ENCODE results near the gene RASGRP2.
"Not testable (repeated sequence)": the region's sequence is repeated elsewhere in the genome, so short reads cannot be mapped to it uniquely, and the experiment has no call there.

The RASGRP2 gene

DNA sequence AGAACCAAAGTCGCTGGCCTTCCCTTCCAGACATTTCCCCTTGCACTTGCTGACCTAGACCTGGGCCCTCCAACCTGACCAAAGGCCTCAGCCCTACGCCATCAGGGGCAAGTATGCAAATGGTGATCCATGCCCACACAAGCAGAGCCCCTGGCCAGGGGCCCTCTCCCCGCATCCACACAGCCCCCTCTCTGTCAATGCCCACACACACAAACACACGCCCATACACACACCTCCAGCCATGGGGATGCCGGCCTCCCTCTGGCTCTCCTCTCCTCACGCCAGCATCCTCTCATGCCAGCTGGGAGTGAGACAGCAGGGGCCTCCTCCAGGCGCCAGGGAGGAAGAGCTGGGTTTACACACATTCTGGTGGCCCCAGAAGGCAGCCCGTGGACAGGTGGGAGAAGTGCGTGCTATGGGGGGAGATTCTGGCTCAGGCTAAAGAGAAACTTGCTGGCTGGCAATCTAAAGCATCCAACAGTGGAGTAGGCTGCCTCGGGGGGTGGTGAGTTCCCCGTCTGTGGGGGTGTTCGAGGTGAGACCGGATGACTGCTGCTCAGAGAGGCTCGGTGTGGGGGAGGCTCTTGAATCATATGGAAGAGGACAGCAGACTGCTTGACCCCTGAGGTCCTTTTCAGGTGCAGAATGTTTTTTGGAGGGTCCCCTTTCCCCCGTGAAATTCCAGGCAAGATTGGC is 25.7 kb downstream of the RASGRP2 start:
- DNase-seq (ENCODE audit: low spot score) = no peak

DNA sequence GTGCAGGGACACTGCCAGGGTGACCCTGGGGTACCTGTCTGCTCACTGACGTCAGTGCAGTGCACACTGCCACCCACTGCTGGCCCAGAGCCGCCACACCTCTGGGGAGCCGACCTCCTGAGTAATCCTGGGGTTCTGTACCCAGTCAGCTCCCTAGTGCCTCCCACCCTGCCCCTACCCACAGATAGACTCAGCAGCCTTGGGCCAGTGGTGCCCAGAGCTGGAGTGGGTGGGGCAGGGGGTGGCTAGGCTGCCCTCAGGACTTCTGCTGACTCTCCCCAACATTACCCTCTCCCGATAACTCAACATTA is 26.7 kb downstream of the RASGRP2 start:
- DNase-seq (ENCODE audit: low spot score) = no peak

DNA sequence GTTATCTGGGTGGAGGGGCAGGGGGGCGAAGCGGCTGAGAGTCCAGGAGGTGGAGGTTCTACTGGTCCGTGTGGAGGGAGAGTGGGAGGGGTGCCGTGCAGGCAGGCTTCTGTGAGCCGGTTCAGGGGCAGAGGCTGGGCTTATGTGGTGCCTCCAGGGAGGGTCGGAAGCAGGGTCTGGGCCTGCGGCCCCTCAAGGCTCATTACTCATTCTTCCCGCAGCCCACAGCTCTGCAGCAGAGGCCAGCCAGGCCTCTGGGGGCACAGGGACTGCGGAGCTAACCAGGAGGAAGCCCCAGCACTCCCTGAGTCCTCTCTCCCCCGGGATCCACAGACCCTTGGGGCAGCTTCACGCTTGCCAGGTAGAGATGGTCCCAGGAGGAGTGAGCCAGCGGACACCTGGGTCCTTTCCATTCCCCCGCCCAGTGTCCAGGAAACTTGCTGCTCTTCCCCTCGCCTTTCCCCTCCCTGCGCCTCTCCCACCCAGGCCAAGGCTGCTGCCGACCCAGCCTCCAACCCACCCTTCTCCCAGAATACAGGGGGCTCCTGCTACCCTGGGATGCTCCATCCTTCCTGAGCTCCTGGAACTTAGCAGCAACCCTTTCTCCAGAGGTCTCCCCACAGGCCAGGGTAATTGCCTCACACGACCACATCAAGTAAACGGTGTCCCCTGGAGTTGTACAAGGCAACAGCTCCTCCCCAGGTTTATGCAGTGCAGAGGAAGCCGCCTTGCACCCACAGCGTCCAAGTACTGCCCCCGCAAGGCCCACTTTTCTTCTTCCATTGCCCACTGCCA is 27.3 kb downstream of the RASGRP2 start:
- no peak for DNase-seq (ENCODE audit: low spot score)

DNA sequence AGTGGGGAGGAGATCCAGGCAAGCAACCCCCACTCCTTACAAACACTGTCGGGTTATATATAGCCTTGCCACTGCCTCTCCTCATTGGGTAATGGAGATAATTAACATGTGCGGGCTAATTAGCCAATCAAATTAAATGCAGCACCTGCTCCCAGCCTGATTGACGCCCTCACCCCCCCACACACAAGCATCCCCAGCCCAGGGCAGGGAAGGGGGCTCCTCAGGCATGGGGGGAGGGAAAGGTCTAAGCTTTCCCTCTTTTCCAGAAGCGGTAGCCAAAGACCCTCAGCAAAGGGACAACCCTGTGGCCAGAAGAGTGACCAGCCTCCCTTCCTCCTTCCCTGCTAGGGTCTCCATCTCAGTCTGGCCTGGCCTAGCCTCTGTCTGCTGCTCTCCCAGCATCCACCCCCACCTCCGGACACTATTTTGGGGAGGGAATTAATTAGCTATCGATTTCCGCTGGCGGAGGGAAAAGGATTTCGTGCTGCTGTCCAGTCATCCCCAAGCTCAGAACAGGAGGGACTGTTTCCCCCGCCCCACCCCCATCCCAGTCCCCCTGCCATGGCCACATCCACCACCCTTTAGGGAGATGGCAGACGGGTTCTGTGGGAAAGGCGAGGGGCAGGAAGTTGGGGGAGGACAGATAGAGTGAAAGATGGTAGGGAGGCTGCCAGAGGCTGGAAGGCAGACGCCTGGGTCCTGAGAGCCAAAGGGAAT is 28.0 kb downstream of the RASGRP2 start:
- DNase-seq (ENCODE audit: low spot score) = no peak

DNA sequence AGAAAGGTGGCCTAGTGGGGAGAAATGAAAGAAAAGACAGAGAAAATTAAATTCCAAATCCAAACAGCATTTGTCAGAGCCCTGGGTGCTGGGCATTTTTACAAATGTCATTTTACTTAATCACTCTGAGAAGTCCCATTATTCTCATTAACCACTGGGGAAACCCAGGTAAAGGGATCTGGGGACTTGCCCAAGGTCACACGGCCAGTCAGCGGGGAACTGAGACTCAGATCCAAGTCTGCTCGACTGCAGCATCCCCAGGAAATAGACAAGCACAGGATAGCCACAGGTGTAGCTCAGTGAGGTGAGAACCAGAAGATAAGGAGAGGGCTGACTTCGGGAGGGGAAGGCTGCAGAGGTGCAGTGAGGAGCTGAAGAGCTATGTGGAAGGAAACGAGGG is 28.8 kb downstream of the RASGRP2 start:
- no peak for DNase-seq (ENCODE audit: low spot score)

DNA sequence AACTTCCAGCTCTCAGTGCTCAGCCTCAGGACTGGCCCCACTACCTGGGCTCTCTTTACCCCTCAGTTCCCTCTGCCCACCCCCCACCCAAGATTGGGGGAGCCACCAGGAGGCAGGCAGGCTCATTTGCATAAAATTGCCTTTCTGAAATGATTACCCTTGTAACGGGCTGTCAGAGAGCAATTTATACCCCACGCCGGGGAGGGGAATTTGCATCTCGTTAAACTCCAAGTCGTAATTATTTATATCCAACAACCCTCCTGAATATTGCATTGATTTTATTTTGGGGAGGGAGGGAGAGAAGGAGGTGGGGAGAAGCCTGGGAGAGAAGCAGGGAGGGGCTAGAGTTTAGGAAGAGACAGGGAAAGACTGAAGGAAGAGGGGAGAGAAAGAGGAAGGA is 29.3 kb downstream of the RASGRP2 start:
- DNase-seq (ENCODE audit: low spot score) = no peak

DNA sequence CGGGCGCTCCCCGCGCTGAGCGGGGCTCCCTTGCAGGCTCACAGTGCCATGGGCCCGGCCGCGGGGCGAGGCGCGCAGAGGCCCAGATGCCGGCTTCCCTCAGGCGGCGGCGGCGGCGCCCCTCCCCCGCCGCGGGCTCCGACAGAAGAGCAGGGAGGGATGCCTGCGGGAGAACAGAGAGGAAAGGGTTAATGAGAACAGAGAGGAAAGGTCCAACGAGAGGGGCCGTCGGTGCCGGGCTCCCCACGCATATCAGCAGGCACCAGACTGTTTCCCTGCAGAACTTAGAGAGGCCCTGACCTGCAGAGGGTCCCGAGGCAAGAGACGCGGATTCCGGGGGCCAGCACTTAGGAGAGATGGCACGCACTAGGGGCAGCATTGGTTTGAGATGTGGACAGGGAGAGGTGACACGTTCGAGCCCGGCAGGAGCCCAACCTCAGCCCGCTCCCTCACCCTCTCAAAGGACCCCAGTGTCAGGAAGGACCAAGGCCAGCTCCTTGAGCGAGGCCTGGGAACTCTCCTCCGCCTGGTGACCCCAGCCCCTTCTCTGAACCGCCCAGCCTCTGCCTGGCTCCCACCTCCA is 30.1 kb downstream of the RASGRP2 start:
- no peak for DNase-seq (ENCODE audit: low spot score)

DNA sequence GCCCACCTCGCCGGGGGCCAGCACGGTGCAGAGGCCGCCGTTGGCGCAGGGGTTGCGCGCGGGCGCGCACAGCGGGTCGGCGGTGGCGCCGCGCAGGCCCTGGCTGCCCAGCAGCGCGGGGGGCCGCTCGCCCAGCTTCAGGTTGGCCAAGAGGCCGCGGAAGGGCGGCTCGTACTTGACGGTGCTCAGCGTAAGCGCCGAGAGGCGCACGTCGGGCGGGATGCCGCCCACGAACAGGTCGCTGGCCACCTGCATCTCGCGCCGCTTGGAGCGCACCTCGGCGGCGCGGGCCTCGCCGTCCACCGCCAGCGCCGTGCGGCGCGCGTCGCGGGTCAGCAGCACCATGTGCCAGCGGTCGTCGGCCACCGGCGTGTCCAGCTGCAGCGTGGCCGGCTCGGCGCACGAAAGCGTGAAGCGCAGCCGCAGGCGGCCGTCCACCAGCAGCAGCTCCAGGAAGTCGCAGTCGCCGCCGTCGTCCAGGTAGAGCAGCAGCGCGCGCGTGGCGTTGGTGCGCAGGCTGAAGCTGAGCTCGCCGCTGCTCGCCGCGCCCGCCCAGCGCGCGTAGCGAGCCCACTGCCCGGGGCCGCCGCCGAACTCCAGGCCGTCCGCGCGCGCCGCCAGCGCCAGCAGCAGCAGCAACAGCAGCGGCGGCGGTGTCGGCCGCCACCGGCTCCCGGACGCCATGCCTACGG is 30.8 kb downstream of the RASGRP2 start:
- no peak for DNase-seq (ENCODE audit: low spot score)

DNA sequence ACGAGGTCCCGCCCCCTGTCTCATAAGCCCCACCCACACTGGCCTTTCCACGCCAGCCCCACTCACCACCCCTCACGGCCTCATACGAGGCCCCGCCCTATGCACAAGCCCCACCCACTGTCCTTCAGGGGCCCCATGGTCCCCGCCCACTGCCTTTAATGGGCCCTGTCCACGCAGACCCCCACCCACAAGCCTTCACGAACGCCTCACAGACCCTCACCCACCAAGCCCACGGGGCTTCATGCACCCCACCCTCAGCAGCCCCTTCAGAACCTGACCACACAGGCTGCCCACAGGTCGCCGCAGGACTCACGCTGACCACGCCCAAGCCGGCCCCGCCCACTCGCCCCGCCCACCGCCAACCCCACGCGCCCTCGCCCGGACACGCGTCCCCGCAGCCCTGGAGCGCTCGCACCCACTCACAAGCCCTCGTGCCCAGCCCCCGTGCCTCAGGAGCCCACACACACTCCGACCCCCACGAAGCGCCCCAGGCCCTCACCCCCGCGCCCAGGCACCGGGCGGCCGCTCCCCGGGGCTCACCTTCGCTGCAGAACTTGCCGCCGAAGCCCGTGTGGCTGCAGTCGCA is 31.4 kb downstream of the RASGRP2 start:
- DNase-seq (ENCODE audit: low spot score) = no peak

DNA sequence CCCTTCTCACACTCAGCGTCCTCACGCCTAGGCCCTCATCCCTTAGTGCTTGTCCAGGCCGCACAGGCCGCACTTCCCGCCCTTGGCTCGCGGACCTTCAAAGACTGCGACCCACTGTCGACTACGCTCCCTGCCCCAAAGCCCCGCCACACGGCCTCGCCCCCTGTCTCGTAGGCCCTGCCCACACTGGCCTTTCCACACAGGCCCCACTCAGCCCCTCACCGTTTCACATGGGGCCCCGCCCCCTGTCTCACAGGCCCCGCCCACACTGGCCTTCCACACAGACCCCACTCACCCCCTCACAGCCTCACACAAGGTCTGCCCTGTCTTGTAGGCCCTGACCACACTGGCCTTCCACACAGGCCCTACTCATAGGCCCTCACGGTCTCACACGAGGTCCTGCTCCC is 32.0 kb downstream of the RASGRP2 start:
- no peak for DNase-seq (ENCODE audit: low spot score)

DNA sequence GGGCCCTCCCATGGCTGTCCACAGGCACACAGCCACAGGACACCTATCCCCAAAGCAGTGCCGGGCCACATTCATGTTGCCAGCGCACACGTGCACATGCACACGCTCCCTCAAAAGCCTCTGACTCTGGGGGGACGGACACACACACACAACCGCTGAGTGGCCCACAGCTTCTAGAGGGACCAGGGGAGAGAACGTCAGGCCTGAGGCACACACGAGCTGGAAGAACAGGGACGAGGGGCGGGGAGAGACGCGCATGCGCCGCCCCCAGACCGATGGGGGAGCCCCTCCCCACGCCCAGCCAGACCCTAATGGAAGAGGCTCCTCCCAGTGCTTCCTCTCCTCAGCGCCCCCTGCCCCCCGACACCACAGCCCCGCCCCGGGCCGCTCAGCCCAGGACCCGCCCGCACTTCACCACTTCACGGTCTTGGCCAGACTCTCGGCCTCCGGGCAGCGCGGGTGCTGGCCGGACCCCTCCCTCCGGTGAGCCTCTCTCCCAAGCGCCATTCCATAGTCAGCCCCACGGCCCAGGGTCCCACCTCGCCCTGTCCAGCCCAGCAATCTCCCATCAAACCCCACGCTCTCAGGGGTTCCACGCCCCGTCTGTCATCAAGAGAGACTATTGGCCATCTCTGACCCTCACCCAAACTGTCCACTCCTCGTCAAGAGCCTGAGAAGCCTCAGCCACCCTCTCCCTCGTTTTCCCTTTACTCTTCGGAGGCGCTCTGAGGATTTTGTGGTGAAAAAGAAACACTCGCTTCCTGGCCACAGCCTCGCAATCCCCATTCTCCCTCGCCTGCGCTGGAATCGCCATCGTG is 32.6 kb downstream of the RASGRP2 start:
- no peak for DNase-seq (ENCODE audit: low spot score)

DNA sequence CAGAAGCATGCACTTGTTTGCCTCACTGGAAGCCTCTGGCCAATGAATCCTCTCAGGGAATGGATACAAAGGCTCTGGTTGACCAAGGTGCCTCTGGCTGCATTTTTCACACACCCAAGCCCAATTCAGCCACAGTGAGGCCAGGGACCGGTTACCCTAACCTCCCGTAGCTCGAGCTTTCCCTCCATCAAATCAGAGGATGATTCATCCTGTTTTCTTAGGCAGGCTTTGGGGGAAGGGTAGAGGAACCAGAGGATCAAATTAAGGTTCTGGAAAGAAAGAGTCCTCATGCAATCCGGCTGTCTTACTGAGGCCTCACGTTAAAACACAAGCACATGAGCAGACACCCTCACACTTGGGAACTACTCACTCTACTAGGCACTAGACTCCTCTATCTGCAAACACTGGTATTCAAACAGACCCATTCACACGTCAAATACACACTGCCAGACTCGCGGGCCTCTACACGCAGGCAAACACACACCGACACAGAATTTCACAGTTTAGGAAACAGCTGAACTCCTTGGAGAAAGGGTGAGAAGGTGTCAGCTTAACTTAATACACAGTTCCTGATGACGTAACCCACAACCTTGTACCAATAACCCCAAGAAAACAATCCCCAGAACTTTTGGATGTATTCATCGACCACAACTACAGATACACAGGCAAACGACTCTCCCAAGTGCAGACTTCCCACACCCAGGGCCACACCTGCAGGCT is 33.4 kb downstream of the RASGRP2 start:
- DNase-seq (ENCODE audit: low spot score) = no peak

DNA sequence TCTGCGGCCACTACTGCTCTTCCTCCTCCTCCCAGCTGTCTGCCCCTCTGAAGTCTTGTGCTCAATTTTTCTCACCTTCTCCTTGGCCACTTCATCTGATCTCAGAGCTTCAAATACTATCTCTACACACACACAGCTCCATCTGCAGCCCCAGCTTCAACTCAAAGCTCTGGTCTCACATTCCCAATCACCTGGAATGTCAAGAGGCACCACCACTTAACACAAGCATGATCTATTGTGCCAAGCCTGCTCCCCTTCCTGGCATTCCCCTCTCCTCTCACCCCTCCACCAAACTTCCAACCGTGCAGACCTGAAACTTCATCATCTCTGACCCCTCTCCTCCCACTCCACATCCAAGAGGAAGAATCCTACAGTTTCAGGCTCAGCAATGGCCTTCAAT is 38.4 kb downstream of the RASGRP2 start:
- no peak for DNase-seq (ENCODE audit: low spot score)

DNA sequence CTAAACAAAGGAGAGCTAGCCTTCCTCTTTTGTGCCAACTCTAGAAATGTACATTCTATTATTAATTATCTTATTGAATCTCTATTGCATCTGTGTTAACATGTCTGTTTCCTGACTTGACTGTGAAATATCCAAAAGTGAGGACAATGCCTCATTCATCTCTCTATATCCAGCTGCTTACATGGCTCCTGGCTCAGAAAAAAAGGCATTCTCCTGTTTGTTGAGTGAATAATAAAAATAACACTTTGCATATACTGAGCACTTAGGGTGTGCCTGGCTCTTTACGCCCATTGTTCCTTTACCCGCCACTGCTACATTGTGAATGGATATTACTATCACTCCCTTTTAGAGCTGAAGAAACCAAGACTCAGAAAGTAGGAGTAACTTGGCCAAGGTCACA is 40.9 kb downstream of the RASGRP2 start:
- DNase-seq (ENCODE audit: low spot score) = no peak

DNA sequence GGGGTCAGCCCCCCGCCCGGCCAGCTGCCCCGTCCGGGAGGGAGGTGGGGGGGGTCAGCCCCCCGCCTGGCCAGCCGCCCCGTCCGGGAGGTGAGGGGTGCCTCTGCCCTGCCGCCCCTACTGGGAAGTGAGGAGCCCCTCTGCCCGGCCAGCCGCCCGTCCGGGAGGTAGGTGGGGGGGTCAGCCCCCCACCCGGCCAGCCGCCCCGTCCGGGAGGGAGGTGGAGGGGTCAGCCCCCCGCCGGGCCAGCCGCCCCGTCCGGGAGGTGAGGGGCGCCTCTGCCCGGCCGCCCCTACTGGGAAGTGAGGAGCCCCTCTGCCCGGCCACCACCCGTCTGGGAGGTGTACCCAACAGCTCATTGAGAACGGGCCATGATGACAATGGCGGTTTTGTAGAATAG is 42.0 kb downstream of the RASGRP2 start:
- DNase-seq (ENCODE audit: low spot score) = not testable (repeated sequence)

DNA sequence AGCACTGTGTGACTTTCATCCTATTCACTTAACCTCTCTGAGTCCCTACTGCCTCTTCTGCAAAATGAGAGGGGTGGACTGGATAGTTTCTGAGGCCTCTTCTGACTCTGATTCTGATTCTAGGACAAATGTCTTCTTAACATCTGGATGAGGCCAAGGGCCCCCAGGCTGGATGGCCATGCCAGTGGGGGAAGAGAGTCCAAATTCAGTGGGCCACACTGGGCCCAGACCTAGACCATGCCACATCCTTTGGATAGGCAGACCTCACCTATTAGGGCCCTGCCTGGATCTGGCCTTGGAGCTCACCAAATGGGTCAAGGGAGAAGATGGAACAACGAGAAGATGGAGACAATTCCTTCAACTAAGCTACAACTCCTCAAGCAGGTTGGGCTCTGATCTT is 45.5 kb downstream of the RASGRP2 start:
- no peak for DNase-seq (ENCODE audit: low spot score)

DNA sequence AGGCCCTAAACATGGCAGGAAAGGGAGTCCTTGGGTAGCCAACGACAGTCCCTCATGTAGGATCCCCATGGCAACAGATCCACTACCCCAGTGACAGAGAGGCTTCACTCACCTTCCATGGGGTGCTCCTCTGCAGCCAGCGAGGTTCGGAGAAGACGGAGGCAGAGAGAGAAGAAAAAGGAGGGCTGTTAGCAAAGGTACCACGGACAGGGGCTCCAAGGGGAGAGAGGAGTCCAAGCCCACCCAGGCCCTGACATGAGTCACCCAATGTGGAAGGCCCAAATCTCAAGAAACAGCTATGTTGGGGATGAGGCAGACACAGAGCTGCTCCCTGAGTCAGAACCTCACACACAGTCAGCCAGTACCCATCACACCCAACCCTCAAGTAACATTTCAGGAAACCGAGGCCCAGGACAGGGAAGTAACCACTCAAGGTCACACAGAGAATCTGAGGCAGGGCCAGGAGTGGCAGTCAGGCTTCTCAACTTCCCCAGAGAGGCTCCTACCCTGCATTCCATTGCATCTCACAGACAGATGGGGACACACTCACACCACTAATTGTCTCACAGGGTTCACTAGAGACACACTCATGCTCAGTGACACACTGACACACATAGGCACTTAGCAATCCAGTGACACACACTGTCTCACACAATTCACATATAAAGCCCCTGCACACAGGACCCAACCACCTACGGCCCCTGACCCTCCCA is 46.1 kb downstream of the RASGRP2 start:
- no peak for DNase-seq (ENCODE audit: low spot score)

DNA sequence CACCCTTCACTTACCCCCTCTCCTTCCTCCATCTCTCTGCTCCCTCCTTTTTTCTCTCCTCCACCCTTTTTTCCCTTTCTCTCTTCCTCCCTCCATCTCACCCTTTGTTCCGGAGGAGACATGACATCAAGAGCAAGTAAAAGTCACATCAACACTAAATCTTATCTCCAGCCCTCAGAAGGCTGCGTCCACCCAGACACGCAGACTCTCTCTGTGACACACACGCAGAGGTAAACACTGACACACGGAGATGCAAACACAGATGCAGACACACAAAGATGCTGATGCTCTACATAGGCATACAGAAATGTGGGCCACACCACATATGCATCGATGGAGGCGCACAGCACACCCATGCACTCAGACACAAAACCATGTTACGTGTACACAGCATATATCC is 47.9 kb downstream of the RASGRP2 start:
- DNase-seq (ENCODE audit: low spot score) = no peak

DNA sequence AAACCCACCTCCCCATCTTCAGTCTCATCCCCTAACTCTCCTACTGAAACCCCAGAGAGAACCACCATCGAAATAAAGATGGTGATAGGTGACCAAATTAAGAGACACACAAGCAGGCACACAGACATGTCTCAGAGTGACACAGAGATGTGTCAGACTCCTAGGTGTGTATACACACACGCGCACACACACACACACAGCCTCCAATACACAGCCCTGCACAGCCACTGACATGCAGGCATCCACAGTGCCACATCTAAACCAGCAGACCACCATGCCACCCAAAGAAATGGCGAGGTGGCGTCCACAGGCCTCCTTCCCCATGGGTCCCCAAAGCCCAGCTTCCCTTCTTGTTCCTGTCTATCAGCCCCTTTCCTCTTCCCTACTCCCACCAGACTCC is 48.4 kb downstream of the RASGRP2 start:
- DNase-seq (ENCODE audit: low spot score) = no peak
